GM13976 (cell line): Measurements from ENCODE around the gene MLLT3.

ENCODE experiments used
- DNase-seq: peaks from one replicate; pipeline ENCODE4 v3.0.0; 2012; ENCODE audit warnings: low spot score
- CTCF ChIP-seq: IDR thresholded peaks from 2 replicates; pipeline ENCODE4 v1.5.1; 2012; ENCODE audit warnings: borderline replicate concordance, mild to moderate bottlenecking; ENCODE audit not compliant: insufficient read depth; ENCODE audit errors: extremely low read depth, missing control alignments, control extremely low read depth
- in situ Hi-C: fragments of 300-500 bp; cut with MboI; formaldehyde crosslinking; loops from one replicate; pipeline ENCODE4 v1.12.0; 2022; ENCODE audit warnings: low sequenced_read_pairs, mixed read lengths, inconsistent platforms; ENCODE audit not compliant: unreplicated experiment

Gene MLLT3

GRCh38 chr9:20630241-20630943, 8.1 kb upstream of the MLLT3 start:
- DNase-seq, result no peak
- TF ChIP-seq CTCF, result no peak
- in situ Hi-C loops, result no loop called here

GRCh38 chr9:20625003-20625349, 2.7 kb upstream of the MLLT3 start:
- no peak for DNase-seq
- TF ChIP-seq CTCF, result no peak
- in situ Hi-C loops, result loop anchor here (5.0 to 10.0 kb wide), 3 partner anchors 317 to 700 kb away; no protein-coding TSS in a partner anchor

GRCh38 chr9:20624201-20625002, 2.1 kb upstream of the MLLT3 start:
- in situ Hi-C loops, result loop anchor here (5.0 to 10.0 kb wide), 3 partner anchors 318 to 700 kb away; no protein-coding TSS in a partner anchor
- TF ChIP-seq CTCF, result peak; percentile 77
- DNase-seq, result peak; percentile 33

- DNase-seq, result no peak
- in situ Hi-C loops, result loop anchor here (10.0 kb wide), 2 partner anchors 481 to 699 kb away; no protein-coding TSS in a partner anchor
- no peak for TF ChIP-seq CTCF
These were observed 1.4 kb upstream of the MLLT3 start for GRCh38 chr9:20623748-20624124.

GRCh38 chr9:20623021-20623747, 885 bp upstream of the MLLT3 start:
- no peak for TF ChIP-seq CTCF
- in situ Hi-C loops, result loop anchor here (10.0 kb wide), 2 partner anchors 482 to 698 kb away; no protein-coding TSS in a partner anchor
- DNase-seq, result peak; percentile 26
